ENCODE data around the gene GSX2.

DNA sequence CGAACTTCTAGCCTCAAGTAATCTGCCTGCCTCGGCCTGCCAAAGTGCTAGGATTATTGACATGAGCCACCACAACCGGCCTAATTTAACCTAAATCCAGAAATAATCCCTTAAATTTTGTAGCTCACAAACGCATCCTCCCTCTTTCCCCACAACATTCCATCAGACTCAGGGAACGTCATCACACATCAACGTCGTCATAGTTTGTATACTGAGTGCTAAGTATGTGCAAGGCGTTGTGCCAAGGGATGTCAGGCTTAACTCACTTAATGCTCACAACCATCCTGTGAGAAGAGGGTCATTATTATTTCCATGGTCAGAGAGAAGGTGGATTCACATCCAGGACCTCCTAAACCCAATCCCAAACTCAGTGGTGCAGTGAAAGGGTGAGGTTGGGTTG, 9.6 kb upstream of the GSX2 start:
- no peak for TF ChIP-seq POU2F2 (IDR thresholded peaks at IDR 0.05; ENCODE audit: borderline replicate concordance, low read depth, low read length)
- TF ChIP-seq POLR2A (IDR thresholded peaks at IDR 0.05; ENCODE audit: low read depth, low read length): no peak
- TF ChIP-seq CREM (IDR thresholded peaks at IDR 0.05; ENCODE audit: low read depth): no peak
- TF ChIP-seq RAD51 (IDR thresholded peaks at IDR 0.05): no peak
